GM19035 (cell line): ENCODE results near the gene SRC.

Experiments
- ATAC-seq: cut with Tn5 transposase; IDR thresholded peaks from one replicate; pipeline ENCODE4 v1.9.1; 2021; ENCODE audit not compliant: unreplicated experiment

SRC gene

GRCh38 chr20:37345339-37346235 lies at the start of gene SRC:
Gene SRC (plus strand): TSS chr20:37346140. CDS start chr20:37384154, 38,014 bp downstream.
- peak; percentile 48 for ATAC-seq

- ATAC-seq = no peak
These were observed 49.6 kb upstream of the SRC start for GRCh38 chr20:37296371-37296770.

GRCh38 chr20:37297066-37297736 lies 48.7 kb upstream of the SRC start:
- no peak for ATAC-seq

GRCh38 chr20:37298190-37298939 lies 47.6 kb upstream of the SRC start:
- ATAC-seq = no peak

- no peak for ATAC-seq
These were observed 46.0 kb upstream of the SRC start for GRCh38 chr20:37299718-37300528.

GRCh38 chr20:37301120-37301519 lies 44.8 kb upstream of the SRC start:
- ATAC-seq = no peak

GRCh38 chr20:37301558-37301957 lies 44.4 kb upstream of the SRC start:
- no peak for ATAC-seq

- no peak for ATAC-seq
These were observed 43.0 kb upstream of the SRC start for GRCh38 chr20:37302981-37303380.

GRCh38 chr20:37303637-37304036 lies 42.3 kb upstream of the SRC start:
- no peak for ATAC-seq

GRCh38 chr20:37305079-37305478 lies 40.9 kb upstream of the SRC start:
- ATAC-seq = no peak

GRCh38 chr20:37305839-37306238 lies 40.1 kb upstream of the SRC start:
- no peak for ATAC-seq

- peak; percentile 88 for ATAC-seq
These were observed 37.6 kb upstream of the SRC start for GRCh38 chr20:37308086-37309050.

- no peak for ATAC-seq
These were observed 36.6 kb upstream of the SRC start for GRCh38 chr20:37309290-37309689.

- no peak for ATAC-seq
These were observed 35.9 kb upstream of the SRC start for GRCh38 chr20:37309936-37310590.

- ATAC-seq = no peak
These were observed 35.0 kb upstream of the SRC start for GRCh38 chr20:37310951-37311350.

GRCh38 chr20:37311710-37312355 lies 34.1 kb upstream of the SRC start:
- no peak for ATAC-seq

- ATAC-seq = no peak
These were observed 32.3 kb upstream of the SRC start for GRCh38 chr20:37313546-37314091.

GRCh38 chr20:37314099-37314498 lies 31.8 kb upstream of the SRC start:
- no peak for ATAC-seq
